Fibroblast of skin of right quadriceps (primary cell): Measurements from ENCODE around the gene MARS1.
"Not testable (repeated sequence)": the region's sequence is repeated elsewhere in the genome, so short reads cannot be mapped to it uniquely, and the experiment has no call there.

Experiments used
- DNase-seq: peaks from one replicate; pipeline ENCODE4 v3.0.0-alpha.2; 2013

MARS1 gene

GRCh38 chr12:57496822-57497221 is 9.0 kb downstream of the MARS1 start:
- no peak for DNase-seq

GRCh38 chr12:57497223-57498131 is 9.6 kb downstream of the MARS1 start:
- no peak for DNase-seq

- no peak for DNase-seq
These were observed 10.2 kb downstream of the MARS1 start for GRCh38 chr12:57498132-57498502.

- DNase-seq: no peak
These were observed 10.7 kb downstream of the MARS1 start for GRCh38 chr12:57498571-57498970.

- DNase-seq: no peak
These were observed 12.3 kb downstream of the MARS1 start for GRCh38 chr12:57500213-57500612.

- not testable (repeated sequence) for DNase-seq
These were observed 14.6 kb downstream of the MARS1 start for GRCh38 chr12:57502311-57502969.

GRCh38 chr12:57506541-57506940 is 18.7 kb downstream of the MARS1 start:
- not testable (repeated sequence) for DNase-seq

GRCh38 chr12:57507796-57508195 is 19.9 kb downstream of the MARS1 start:
- not testable (repeated sequence) for DNase-seq

GRCh38 chr12:57511161-57511560 is 23.3 kb downstream of the MARS1 start:
- no peak for DNase-seq

- DNase-seq: no peak
These were observed 23.9 kb downstream of the MARS1 start for GRCh38 chr12:57511588-57512325.

GRCh38 chr12:57512665-57513064 is 24.8 kb downstream of the MARS1 start:
- no peak for DNase-seq

GRCh38 chr12:57513266-57513665 is 25.4 kb downstream of the MARS1 start:
- no peak for DNase-seq

- not testable (repeated sequence) for DNase-seq
These were observed 25.8 kb downstream of the MARS1 start for GRCh38 chr12:57513677-57514076.

- DNase-seq: not testable (repeated sequence)
These were observed 26.4 kb downstream of the MARS1 start for GRCh38 chr12:57514246-57514645.

- no peak for DNase-seq
These were observed 27.0 kb downstream of the MARS1 start for GRCh38 chr12:57514720-57515407.

- DNase-seq: no peak
These were observed 27.6 kb downstream of the MARS1 start for GRCh38 chr12:57515408-57515933.

GRCh38 chr12:57515934-57516541 is 28.2 kb downstream of the MARS1 start:
- no peak for DNase-seq

GRCh38 chr12:57516617-57517153 is 28.8 kb downstream of the MARS1 start:
- DNase-seq: no peak

GRCh38 chr12:57517187-57517586 is 29.3 kb downstream of the MARS1 start:
- DNase-seq: peak; percentile 47

GRCh38 chr12:57517718-57518117 is 29.9 kb downstream of the MARS1 start:
- DNase-seq: not testable (repeated sequence)

GRCh38 chr12:57518176-57518919 is 30.5 kb downstream of the MARS1 start:
- DNase-seq: no peak
